ENCODE data around the gene FKBP1A. TPM values are rescaled to one million over a fixed set of nuclear protein-coding genes. Genes with fewer than 3 reads are reported as not detected.

FKBP1A gene
- total RNA-seq, 5 donors from 2014 or later (not counting 1 experiment from before 2014, with no cell fraction given): 76.7 to 90.4 (median 79.9) TPM

GRCh38 chr20:1386323-1386722 is 6.5 kb downstream of the FKBP1A start:
- H3K27me3 Mint-ChIP-seq: no peaks in the 10 kb centered on the region
- Histone ChIP-seq H3K27ac (ENCODE audit: low read length) (no peak overlapping the region), H3K36me3 (ENCODE audit: control insufficient read depth in 2 of 2, extremely low read depth in 1 of 2, insufficient read depth in 1 of 2, low read length in 1 of 2) (peaks cover 0 to 31% of the 10 kb centered on the region in 2 donors), H3K4me3 (ENCODE audit: control insufficient read depth in 1 of 2, extremely low read depth in 1 of 2, low read length in 1 of 2) (no peak overlapping the region), H3K9me3 (no peaks in the 10 kb centered on the region), H3K4me1 (ENCODE audit: control insufficient read depth in 1 of 2, extremely low read depth in 1 of 2, insufficient read depth in 2 of 2, low read length in 2 of 2) (peaks cover 59 to 67% of the 10 kb centered on the region in 2 experiments), H3K27me3 (replicated peaks in 1 of 2; ENCODE audit: control insufficient read depth in 2 of 2, extremely low read depth in 1 of 2, insufficient read depth in 2 of 2, low read length in 1 of 2) (no peaks in the 10 kb centered on the region)
- ChIA-PET CTCF (no interaction called here), POLR2A (no interaction called here)
- peak overlapping the region; percentile 46 to 68 for H3K27ac Mint-ChIP-seq
- ATAC-seq (replicated peaks in 1 of 4): no peak
- H3K4me3 Mint-ChIP-seq: peak overlapping the region in 2 of 3 donors; percentile 5 to 82
- peaks cover 93 to 95% (median 94%) of the 10 kb centered on the region in 3 donors for H3K4me1 Mint-ChIP-seq
- H3K9me3 Mint-ChIP-seq: no peaks in the 10 kb centered on the region
- peaks cover 14% of the 10 kb centered on the region for H3K36me3 Mint-ChIP-seq
- no peak for DNase-seq
- 98% methylated on average over 3 of the region's 4 CpGs for WGBS (ENCODE audit: insufficient coverage)

GRCh38 chr20:1383623-1384404 is 9.0 kb downstream of the FKBP1A start:
- H3K9me3 ChIP-seq: no peaks in the 10 kb centered on the region
- peaks cover 0 to 31% of the 10 kb centered on the region in 2 donors for H3K36me3 ChIP-seq (ENCODE audit: control insufficient read depth in 2 of 2, extremely low read depth in 1 of 2, insufficient read depth in 1 of 2, low read length in 1 of 2)
- H3K27me3 ChIP-seq (replicated peaks in 1 of 2; ENCODE audit: control insufficient read depth in 2 of 2, extremely low read depth in 1 of 2, insufficient read depth in 2 of 2, low read length in 1 of 2): no peaks in the 10 kb centered on the region
- Mint-ChIP-seq H3K9me3 (no peaks in the 10 kb centered on the region), H3K4me3 (no peak overlapping the region), H3K27me3 (no peaks in the 10 kb centered on the region), H3K4me1 (peaks cover 94 to 96% (median 94%) of the 10 kb centered on the region in 3 donors), H3K36me3 (peaks cover 14% of the 10 kb centered on the region), H3K27ac (no peak overlapping the region)
- H3K27ac ChIP-seq (ENCODE audit: low read length): no peak overlapping the region
- ATAC-seq (replicated peaks in 1 of 4) (no peak), DNase-seq (no peak)
- H3K4me1 ChIP-seq (ENCODE audit: control insufficient read depth in 1 of 2, extremely low read depth in 1 of 2, insufficient read depth in 2 of 2, low read length in 2 of 2): peaks cover 51 to 53% of the 10 kb centered on the region in 2 experiments
- ChIA-PET CTCF (interaction anchor here in 1 of 2 donors (0.5 to 0.7 kb wide), 3 partner anchors 18 to 97 kb away, joined by 3 to 5 read pairs (median 3); no protein-coding TSS in a partner anchor), POLR2A (interaction anchor here (0.5 to 0.7 kb wide), 4 partner anchors 8 to 499 kb away, joined by 3 to 9 read pairs (median 4); no protein-coding TSS in a partner anchor)
- WGBS (ENCODE audit: insufficient coverage): 100% methylated on average over 1 of the region's 5 CpGs
- H3K4me3 ChIP-seq (ENCODE audit: control insufficient read depth in 1 of 2, extremely low read depth in 1 of 2, low read length in 1 of 2): no peak overlapping the region

- Histone ChIP-seq H3K4me1 (ENCODE audit: control insufficient read depth in 1 of 2, extremely low read depth in 1 of 2, insufficient read depth in 2 of 2, low read length in 2 of 2) (peaks cover 46 to 51% of the 10 kb centered on the region in 2 experiments), H3K27ac (ENCODE audit: low read length) (no peak overlapping the region), H3K36me3 (ENCODE audit: control insufficient read depth in 2 of 2, extremely low read depth in 1 of 2, insufficient read depth in 1 of 2, low read length in 1 of 2) (peaks cover 0 to 31% of the 10 kb centered on the region in 2 donors), H3K9me3 (no peaks in the 10 kb centered on the region), H3K27me3 (replicated peaks in 1 of 2; ENCODE audit: control insufficient read depth in 2 of 2, extremely low read depth in 1 of 2, insufficient read depth in 2 of 2, low read length in 1 of 2) (no peaks in the 10 kb centered on the region), H3K4me3 (ENCODE audit: control insufficient read depth in 1 of 2, extremely low read depth in 1 of 2, low read length in 1 of 2) (no peak overlapping the region)
- ATAC-seq (replicated peaks in 1 of 4): no peak
- no peak overlapping the region for H3K27ac Mint-ChIP-seq
- peaks cover 94 to 96% (median 94%) of the 10 kb centered on the region in 3 donors for H3K4me1 Mint-ChIP-seq
- no peak overlapping the region for H3K4me3 Mint-ChIP-seq
- H3K9me3 Mint-ChIP-seq: no peaks in the 10 kb centered on the region
- no peak for DNase-seq
- 100% methylated on average over 3 of the region's 4 CpGs for WGBS (ENCODE audit: insufficient coverage)
- POLR2A ChIA-PET: no interaction called here
- H3K27me3 Mint-ChIP-seq: no peaks in the 10 kb centered on the region
- H3K36me3 Mint-ChIP-seq: peaks cover 14% of the 10 kb centered on the region
- CTCF ChIA-PET: interaction anchor here in 1 of 2 donors (1.0 kb wide), 1 partner anchor 9 kb away, joined by 3 read pairs; no protein-coding TSS in a partner anchor
These were observed 10.2 kb downstream of the FKBP1A start for GRCh38 chr20:1382670-1383069.

- H3K36me3 Mint-ChIP-seq: peaks cover 14% of the 10 kb centered on the region
- H3K27me3 Mint-ChIP-seq: no peaks in the 10 kb centered on the region
- WGBS (ENCODE audit: insufficient coverage): 83% methylated on average over 2 of the region's 6 CpGs
- DNase-seq (no peak), ATAC-seq (replicated peaks in 1 of 4) (no peak)
- CTCF ChIA-PET: interaction anchor here (1.0 kb wide), 2 partner anchors 9 to 10 kb away, joined by 3 to 4 read pairs; no protein-coding TSS in a partner anchor
- H3K9me3 Mint-ChIP-seq: no peaks in the 10 kb centered on the region
- no peak overlapping the region for H3K4me3 Mint-ChIP-seq
- H3K4me1 ChIP-seq (ENCODE audit: control insufficient read depth in 1 of 2, extremely low read depth in 1 of 2, insufficient read depth in 2 of 2, low read length in 2 of 2): peaks cover 43 to 51% of the 10 kb centered on the region in 2 experiments
- POLR2A ChIA-PET: no interaction called here
- peaks cover 94 to 97% (median 95%) of the 10 kb centered on the region in 3 donors for H3K4me1 Mint-ChIP-seq
- no peak overlapping the region for H3K4me3 ChIP-seq (ENCODE audit: control insufficient read depth in 1 of 2, extremely low read depth in 1 of 2, low read length in 1 of 2)
- H3K36me3 ChIP-seq (ENCODE audit: control insufficient read depth in 2 of 2, extremely low read depth in 1 of 2, insufficient read depth in 1 of 2, low read length in 1 of 2): peaks cover 0 to 31% of the 10 kb centered on the region in 2 donors
- H3K9me3 ChIP-seq: no peaks in the 10 kb centered on the region
- no peak overlapping the region for H3K27ac Mint-ChIP-seq
- H3K27me3 ChIP-seq (replicated peaks in 1 of 2; ENCODE audit: control insufficient read depth in 2 of 2, extremely low read depth in 1 of 2, insufficient read depth in 2 of 2, low read length in 1 of 2): no peaks in the 10 kb centered on the region
- no peak overlapping the region for H3K27ac ChIP-seq (ENCODE audit: low read length)
These were observed 10.9 kb downstream of the FKBP1A start for GRCh38 chr20:1381753-1382591.

GRCh38 chr20:1378735-1379125 is 14.1 kb downstream of the FKBP1A start:
- H3K9me3 ChIP-seq: no peaks in the 10 kb centered on the region
- ATAC-seq (replicated peaks in 1 of 4) (no peak), DNase-seq (no peak)
- 94% methylated on average over 2 of the region's 6 CpGs for WGBS (ENCODE audit: insufficient coverage)
- Mint-ChIP-seq H3K36me3 (peaks cover 6% of the 10 kb centered on the region), H3K4me1 (peaks cover 85 to 93% (median 93%) of the 10 kb centered on the region in 3 donors), H3K4me3 (peak overlapping the region in 1 of 3 donors; percentile 42), H3K27me3 (no peaks in the 10 kb centered on the region), H3K27ac (peak overlapping the region in 1 of 2 donors; percentile 55), H3K9me3 (no peaks in the 10 kb centered on the region)
- no peaks in the 10 kb centered on the region for H3K27me3 ChIP-seq (replicated peaks in 1 of 2; ENCODE audit: control insufficient read depth in 2 of 2, extremely low read depth in 1 of 2, insufficient read depth in 2 of 2, low read length in 1 of 2)
- peaks cover 33 to 47% of the 10 kb centered on the region in 2 experiments for H3K4me1 ChIP-seq (ENCODE audit: control insufficient read depth in 1 of 2, extremely low read depth in 1 of 2, insufficient read depth in 2 of 2, low read length in 2 of 2)
- H3K4me3 ChIP-seq (ENCODE audit: control insufficient read depth in 1 of 2, extremely low read depth in 1 of 2, low read length in 1 of 2): no peak overlapping the region
- ChIA-PET POLR2A (no interaction called here), CTCF (no interaction called here)
- peaks cover 0 to 26% of the 10 kb centered on the region in 2 donors for H3K36me3 ChIP-seq (ENCODE audit: control insufficient read depth in 2 of 2, extremely low read depth in 1 of 2, insufficient read depth in 1 of 2, low read length in 1 of 2)
- no peak overlapping the region for H3K27ac ChIP-seq (ENCODE audit: low read length)
